ENCODE data around the gene KIF26A. TPM values are rescaled to one million over a fixed set of nuclear protein-coding genes. Genes with fewer than 3 reads are reported as not detected.

KIF26A gene
- total and polyA plus RNA-seq, 2 experiments from 2014 or later, result 3.5 to 5.0 TPM

DNA sequence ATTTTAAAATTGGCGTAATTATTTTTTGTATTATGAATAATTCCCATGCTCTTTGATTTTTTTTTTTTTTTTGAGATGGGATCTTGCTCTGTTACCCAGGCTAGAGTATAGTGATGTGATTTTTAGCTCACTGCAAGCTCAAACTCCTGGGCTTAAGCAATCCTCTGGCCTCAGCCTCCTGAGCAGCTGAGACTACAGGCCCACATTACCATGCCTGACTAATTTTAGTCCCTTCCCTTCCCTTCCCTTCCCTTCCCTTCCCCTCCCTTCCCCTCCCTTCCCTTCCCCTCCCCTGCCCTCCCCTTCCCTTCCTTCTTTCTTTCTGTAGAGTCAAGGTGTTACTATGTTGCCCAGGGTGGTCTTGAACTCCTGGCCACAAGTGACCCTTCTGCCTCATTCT is 9.4 kb upstream of the KIF26A start:
- Histone ChIP-seq H3K36me3 (replicated peaks; ENCODE audit: insufficient read depth, low read depth) (no peaks in the 10 kb centered on the region), H3K27me3 (peaks cover 9% of the 10 kb centered on the region)
- WGBS (ENCODE audit: low lambda C conversion rate, missing lambda C conversion rate), result 88% methylated on average over 1 of the region's 1 CpG

DNA sequence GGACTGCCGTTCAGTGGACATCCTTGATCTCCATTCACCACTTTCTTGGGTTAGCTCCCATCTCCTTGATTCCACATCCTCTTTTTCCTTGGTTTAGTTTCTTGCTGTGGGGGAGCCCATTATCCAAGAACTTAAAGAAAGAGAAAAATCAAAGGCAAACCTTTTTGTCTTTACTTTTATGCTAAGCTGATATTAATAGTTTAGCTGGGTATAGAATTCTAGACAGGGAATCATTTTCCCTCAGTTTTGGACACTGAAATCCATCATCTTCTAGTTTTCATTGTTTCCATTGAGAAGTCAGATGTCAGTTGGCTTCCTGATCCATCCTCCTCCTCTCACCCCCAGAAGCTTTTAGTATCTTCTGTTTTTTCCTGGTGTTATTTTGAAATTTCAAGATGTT is 8.8 kb upstream of the KIF26A start:
- 100% methylated on average over 1 of the region's 1 CpG for WGBS (ENCODE audit: low lambda C conversion rate, missing lambda C conversion rate)
- peaks cover 15% of the 10 kb centered on the region for H3K27me3 ChIP-seq

More for the DNA sequence above, 9.4 kb upstream of the KIF26A start:
- TF ChIP-seq, protein P1, sequence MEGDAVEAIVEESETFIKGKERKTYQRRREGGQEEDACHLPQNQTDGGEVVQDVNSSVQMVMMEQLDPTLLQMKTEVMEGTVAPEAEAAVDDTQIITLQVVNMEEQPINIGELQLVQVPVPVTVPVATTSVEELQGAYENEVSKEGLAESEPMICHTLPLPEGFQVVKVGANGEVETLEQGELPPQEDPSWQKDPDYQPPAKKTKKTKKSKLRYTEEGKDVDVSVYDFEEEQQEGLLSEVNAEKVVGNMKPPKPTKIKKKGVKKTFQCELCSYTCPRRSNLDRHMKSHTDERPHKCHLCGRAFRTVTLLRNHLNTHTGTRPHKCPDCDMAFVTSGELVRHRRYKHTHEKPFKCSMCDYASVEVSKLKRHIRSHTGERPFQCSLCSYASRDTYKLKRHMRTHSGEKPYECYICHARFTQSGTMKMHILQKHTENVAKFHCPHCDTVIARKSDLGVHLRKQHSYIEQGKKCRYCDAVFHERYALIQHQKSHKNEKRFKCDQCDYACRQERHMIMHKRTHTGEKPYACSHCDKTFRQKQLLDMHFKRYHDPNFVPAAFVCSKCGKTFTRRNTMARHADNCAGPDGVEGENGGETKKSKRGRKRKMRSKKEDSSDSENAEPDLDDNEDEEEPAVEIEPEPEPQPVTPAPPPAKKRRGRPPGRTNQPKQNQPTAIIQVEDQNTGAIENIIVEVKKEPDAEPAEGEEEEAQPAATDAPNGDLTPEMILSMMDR (IDR thresholded peaks at IDR 0.05; ENCODE audit: poor library complexity), result no peak
- TF ChIP-seq EZH2 (IDR thresholded peaks at IDR 0.05; ENCODE audit: borderline replicate concordance) (no peak), EZH2phosphoT487 (IDR thresholded peaks at IDR 0.05; ENCODE audit: low read depth, severe bottlenecking, unreplicated experiment) (no peak)
- no peaks in the 10 kb centered on the region for H4K20me1 ChIP-seq (ENCODE audit: insufficient read depth, poor library complexity, severe bottlenecking)
- no peak overlapping the region for H3K4me3 ChIP-seq
- no peaks in the 10 kb centered on the region for H3K79me2 ChIP-seq
- no peak overlapping the region for H3K4me2 ChIP-seq
- no peak overlapping the region for H2AFZ ChIP-seq
- peaks cover 8% of the 10 kb centered on the region for H3K9me3 ChIP-seq (ENCODE audit: low read depth)
- no peak overlapping the region for H3K27ac ChIP-seq
- H3K9me2 ChIP-seq (replicated peaks; ENCODE audit: insufficient read depth), result no peaks in the 10 kb centered on the region
- H3K4me1 ChIP-seq (ENCODE audit: insufficient read depth), result no peaks in the 10 kb centered on the region
- no peak for DNase-seq (ENCODE audit: low spot score)

DNA sequence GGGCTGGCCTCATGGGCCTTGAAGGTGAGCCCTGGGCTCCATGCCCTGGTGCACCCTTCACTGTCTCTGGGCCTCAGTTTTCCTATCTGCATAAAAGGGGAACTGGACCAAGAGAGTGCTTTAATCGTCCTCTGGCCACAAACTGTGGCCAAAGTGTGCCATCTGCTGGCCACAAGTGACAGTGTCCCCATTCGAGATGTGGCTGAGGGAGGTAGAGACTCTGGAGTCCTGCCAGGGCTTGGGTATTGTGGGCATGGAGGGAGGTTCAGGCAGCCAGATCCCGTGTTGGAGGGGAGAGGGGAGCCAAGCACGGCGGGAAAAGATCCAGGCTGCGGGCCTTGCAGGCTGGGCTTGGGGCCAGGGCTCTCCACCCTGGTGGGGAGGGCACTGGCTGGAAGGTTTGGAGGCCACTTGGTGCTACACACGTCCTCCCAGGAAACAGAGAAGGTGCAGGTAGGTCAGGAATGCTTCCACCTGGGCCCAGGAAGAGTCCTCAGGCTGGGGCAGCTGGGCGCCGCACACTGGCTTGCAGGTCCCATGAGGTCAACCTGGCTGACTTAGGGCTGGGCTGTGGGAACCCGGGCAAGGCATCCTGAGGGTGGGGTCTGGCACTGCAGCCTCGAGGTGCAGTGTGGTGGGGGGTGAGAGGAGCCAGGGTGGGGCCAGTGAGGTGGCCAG is 7.3 kb upstream of the KIF26A start:
- Histone ChIP-seq H3K4me1 (ENCODE audit: insufficient read depth) (peaks cover 12% of the 10 kb centered on the region), H3K9me3 (ENCODE audit: low read depth) (peaks cover 8% of the 10 kb centered on the region), H3K79me2 (no peaks in the 10 kb centered on the region), H3K9me2 (replicated peaks; ENCODE audit: insufficient read depth) (no peaks in the 10 kb centered on the region), H3K4me3 (no peak overlapping the region), H2AFZ (no peak overlapping the region), H3K36me3 (replicated peaks; ENCODE audit: insufficient read depth, low read depth) (no peaks in the 10 kb centered on the region), H3K4me2 (no peak overlapping the region), H3K27me3 (peaks cover 28% of the 10 kb centered on the region), H3K27ac (no peak overlapping the region), H4K20me1 (ENCODE audit: insufficient read depth, poor library complexity, severe bottlenecking) (no peaks in the 10 kb centered on the region)
- 33% methylated on average over 10 of the region's 11 CpGs for WGBS (ENCODE audit: low lambda C conversion rate, missing lambda C conversion rate)
- TF ChIP-seq, protein P1 (IDR thresholded peaks at IDR 0.05; ENCODE audit: poor library complexity), result peak; percentile 75
- no peak for TF ChIP-seq EZH2 (IDR thresholded peaks at IDR 0.05; ENCODE audit: borderline replicate concordance)
- peak; percentile 71 for DNase-seq (ENCODE audit: low spot score)

More for the DNA sequence above, 8.8 kb upstream of the KIF26A start:
- H4K20me1 ChIP-seq (ENCODE audit: insufficient read depth, poor library complexity, severe bottlenecking), result no peaks in the 10 kb centered on the region
- TF ChIP-seq EZH2 (IDR thresholded peaks at IDR 0.05; ENCODE audit: borderline replicate concordance), result no peak
- TF ChIP-seq EZH2phosphoT487 (IDR thresholded peaks at IDR 0.05; ENCODE audit: low read depth, severe bottlenecking, unreplicated experiment), result no peak
- TF ChIP-seq, protein P1 (IDR thresholded peaks at IDR 0.05; ENCODE audit: poor library complexity), result no peak
- H2AFZ ChIP-seq, result no peak overlapping the region
- no peak for DNase-seq (ENCODE audit: low spot score)
- H3K36me3 ChIP-seq (replicated peaks; ENCODE audit: insufficient read depth, low read depth), result no peaks in the 10 kb centered on the region
- H3K4me3 ChIP-seq, result no peak overlapping the region
- no peak overlapping the region for H3K27ac ChIP-seq
- peaks cover 8% of the 10 kb centered on the region for H3K9me3 ChIP-seq (ENCODE audit: low read depth)
- H3K4me2 ChIP-seq, result no peak overlapping the region
- no peaks in the 10 kb centered on the region for H3K4me1 ChIP-seq (ENCODE audit: insufficient read depth)
- H3K79me2 ChIP-seq, result no peaks in the 10 kb centered on the region
- no peaks in the 10 kb centered on the region for H3K9me2 ChIP-seq (replicated peaks; ENCODE audit: insufficient read depth)

Data from hepatocyte (in vitro differentiated cells).